Activated CD4-positive, alpha-beta T cell treated with anti-CD3 and anti-CD28 coated beads, Interleukin-2, amount 50 U/mL, for 16 hours (primary cell): ENCODE results near the gene AOX1.
A peak's percentile ranks its signal among the peaks of the same experiment; 100 is the strongest.
"Not testable (repeated sequence)": the region's sequence is repeated elsewhere in the genome, so short reads cannot be mapped to it uniquely, and the experiment has no call there.

Experiments
- DNase-seq: peaks from one replicate; pipeline ENCODE4 v3.0.0-alpha.2; 2020

Gene AOX1

GRCh38 chr2:200631287-200631686 is 45.5 kb downstream of the AOX1 start:
- no peak for DNase-seq

GRCh38 chr2:200634231-200634964 is 48.6 kb downstream of the AOX1 start:
- DNase-seq = no peak

GRCh38 chr2:200635251-200635650 is 49.4 kb downstream of the AOX1 start:
- peak; percentile 2 for DNase-seq

GRCh38 chr2:200637901-200638300 is 52.1 kb downstream of the AOX1 start:
- no peak for DNase-seq

- no peak for DNase-seq
Measured at GRCh38 chr2:200640176-200640575, 54.4 kb downstream of the AOX1 start.

GRCh38 chr2:200640901-200641300 is 55.1 kb downstream of the AOX1 start:
- no peak for DNase-seq

GRCh38 chr2:200648518-200649281 is 62.9 kb downstream of the AOX1 start:
- not testable (repeated sequence) for DNase-seq

- DNase-seq = no peak
Measured at GRCh38 chr2:200649724-200650123, 63.9 kb downstream of the AOX1 start.

- no peak for DNase-seq
Measured at GRCh38 chr2:200650195-200650594, 64.4 kb downstream of the AOX1 start.

- DNase-seq = no peak
Measured at GRCh38 chr2:200652158-200652557, 66.3 kb downstream of the AOX1 start.

- no peak for DNase-seq
Measured at GRCh38 chr2:200653021-200653420, 67.2 kb downstream of the AOX1 start.

GRCh38 chr2:200654823-200655222 is 69.0 kb downstream of the AOX1 start:
- DNase-seq = no peak

GRCh38 chr2:200655918-200656580 is 70.2 kb downstream of the AOX1 start:
- no peak for DNase-seq

- DNase-seq = no peak
Measured at GRCh38 chr2:200658278-200658864, 72.6 kb downstream of the AOX1 start.

GRCh38 chr2:200659410-200659809 is 73.6 kb downstream of the AOX1 start:
- no peak for DNase-seq

GRCh38 chr2:200661477-200661876 is 75.7 kb downstream of the AOX1 start:
- no peak for DNase-seq

- DNase-seq = no peak
Measured at GRCh38 chr2:200662727-200663126, 76.9 kb downstream of the AOX1 start.

- DNase-seq = no peak
Measured at GRCh38 chr2:200664770-200665494, 79.1 kb downstream of the AOX1 start.

- no peak for DNase-seq
Measured at GRCh38 chr2:200665626-200666453, 80.0 kb downstream of the AOX1 start.

GRCh38 chr2:200667413-200667812 is 81.6 kb downstream of the AOX1 start:
- no peak for DNase-seq

GRCh38 chr2:200668478-200668877 is 82.7 kb downstream of the AOX1 start:
- DNase-seq = no peak

GRCh38 chr2:200669308-200669707 is 83.5 kb downstream of the AOX1 start:
- no peak for DNase-seq
